Measurements from ENCODE around the gene TRPV4.

- TF ChIP-seq CTCF (IDR thresholded peaks at IDR 0.05) (no peak), POLR2A (IDR thresholded peaks at IDR 0.05) (no peak)
Measured at GRCh38 chr12:109820816-109821381, 12.3 kb downstream of the TRPV4 start.

All from lower leg skin (tissue), 3 donors.